HepG2 (cell line): ENCODE results near the gene ZNF883. TPM values are rescaled to one million over a fixed set of nuclear protein-coding genes. Genes with fewer than 3 reads are reported as not detected.
A peak's percentile ranks its signal among the peaks of the same experiment; 100 is the strongest.

Experiments used
- EEA1 ChIP-seq: sonication (generic); formaldehyde crosslinking; IDR thresholded peaks from 2 replicates; pipeline ENCODE4 v1.5.1; 2020; ENCODE audit warnings: mild to moderate bottlenecking, missing genetic modification reagents, borderline replicate concordance
- ELF4 ChIP-seq: sonication (generic); formaldehyde crosslinking; IDR thresholded peaks from 2 replicates; pipeline ENCODE4 v1.5.0; 2020; ENCODE audit warnings: missing genetic modification reagents, mild to moderate bottlenecking, moderate library complexity, borderline replicate concordance
- GATAD2A ChIP-seq: IDR thresholded peaks from 2 replicates; pipeline ENCODE4 v1.6.1; 2016
- HMG20A ChIP-seq: IDR thresholded peaks from 2 replicates; pipeline ENCODE4 v1.6.1; 2016; ENCODE audit warnings: borderline replicate concordance
- MAF1 ChIP-seq: sonication (generic); formaldehyde crosslinking; IDR thresholded peaks from 2 replicates; pipeline ENCODE4 v1.5.0; 2020; ENCODE audit warnings: missing genetic modification reagents, borderline replicate concordance
- NFE2L2 ChIP-seq: fragments of 150-350 bp; IDR thresholded peaks from 2 replicates; pipeline ENCODE4 v1.6.1; 2014; ENCODE audit warnings: low read length
- NFYB ChIP-seq: sonication (generic); formaldehyde crosslinking; IDR thresholded peaks from 2 replicates; pipeline ENCODE4 v1.4.0; 2020; ENCODE audit warnings: missing genetic modification reagents
- RBM39 ChIP-seq: fragments of 200-400 bp; formaldehyde crosslinking; IDR thresholded peaks from one replicate; pipeline ENCODE4 v1.6.1; 2018; ENCODE audit warnings: antibody characterized with exemption, mild to moderate bottlenecking, low read depth, low read length; ENCODE audit not compliant: poor library complexity, severe bottlenecking
- REL ChIP-seq: sonication (generic); formaldehyde crosslinking; conservative IDR thresholded peaks from 2 replicates; pipeline ENCODE4 v1.8.0; 2022; ENCODE audit warnings: mild to moderate bottlenecking, missing genetic modification reagents, moderate library complexity
- ZBTB44 ChIP-seq: sonication (generic); formaldehyde crosslinking; IDR thresholded peaks from 2 replicates; pipeline ENCODE4 v1.4.0; 2020; ENCODE audit warnings: missing genetic modification reagents
- ZNF224 ChIP-seq: sonication (generic); formaldehyde crosslinking; IDR thresholded peaks from 2 replicates; pipeline ENCODE4 v1.5.0; 2020; ENCODE audit warnings: mild to moderate bottlenecking, missing genetic modification reagents
- ZNF3 ChIP-seq: IDR thresholded peaks from 2 replicates; pipeline ENCODE4 v1.7.0; 2017; ENCODE audit warnings: inconsistent platforms
- ZNF317 ChIP-seq: sonication (generic); formaldehyde crosslinking; IDR thresholded peaks from 2 replicates; pipeline ENCODE4 v1.5.0; 2020; ENCODE audit warnings: mild to moderate bottlenecking, missing genetic modification reagents
- ZNF670 ChIP-seq: sonication (generic); formaldehyde crosslinking; IDR thresholded peaks from 2 replicates; pipeline ENCODE4 v1.8.0; 2022; ENCODE audit warnings: mild to moderate bottlenecking, missing genetic modification reagents, borderline replicate concordance
- ZNF672 ChIP-seq: sonication (generic); formaldehyde crosslinking; IDR thresholded peaks from 2 replicates; pipeline ENCODE4 v1.8.1; 2022; ENCODE audit warnings: missing genetic modification reagents
- polyA plus RNA-seq, 8 experiments: library from polyadenylated mRNA; depleted of rRNA in 3 of 8; stranded (reverse) in 7 of 8; unstranded in 1 of 8; fragments of >200 nt; fragmentation: Illumina TruSeq in 4 of 8; extraction: Trizol in 4 of 8; gene quantifications; 2 replicates each; pipeline versions ENCODE4 v1.2.1 to v1.2.3, GENCODE V29; 2011 to 2016; ENCODE audit warnings: low read depth in 4 of 8, missing spikeins in 1 of 8, mixed read lengths in 1 of 8; ENCODE audit not compliant: insufficient read depth in 1 of 8
- total RNA-seq, 5 experiments: library from RNA; depleted of rRNA; stranded (reverse); fragments of >200 nt; fragmentation: Illumina TruSeq; extraction: Trizol; gene quantifications; 2 replicates each; pipeline ENCODE4 v1.2.3, GENCODE V29; 2016; ENCODE audit warnings: low read depth in 1 of 5
- TF ChIP-seq, protein P1 (sequence below): sonication (generic); formaldehyde crosslinking; IDR thresholded peaks from 2 replicates; pipeline ENCODE4 v1.5.0; 2020; ENCODE audit warnings: missing genetic modification reagents
- TF ChIP-seq, protein P2 (sequence below): sonication (generic); formaldehyde crosslinking; IDR thresholded peaks from 2 replicates; pipeline ENCODE4 v1.9.0; 2021; ENCODE audit warnings: missing genetic modification reagents, borderline replicate concordance
- TF ChIP-seq, protein P3 (sequence below): sonication (generic); formaldehyde crosslinking; IDR thresholded peaks from 2 replicates; pipeline ENCODE4 v1.4.0; 2020; ENCODE audit warnings: missing genetic modification reagents, borderline replicate concordance

The ZNF883 gene
- total and polyA plus RNA-seq, 2 of the 13 experiments (the other 11 are each of a cell fraction or from before 2014, with no cell fraction given) = 5.3 to 10.0 TPM

DNA sequence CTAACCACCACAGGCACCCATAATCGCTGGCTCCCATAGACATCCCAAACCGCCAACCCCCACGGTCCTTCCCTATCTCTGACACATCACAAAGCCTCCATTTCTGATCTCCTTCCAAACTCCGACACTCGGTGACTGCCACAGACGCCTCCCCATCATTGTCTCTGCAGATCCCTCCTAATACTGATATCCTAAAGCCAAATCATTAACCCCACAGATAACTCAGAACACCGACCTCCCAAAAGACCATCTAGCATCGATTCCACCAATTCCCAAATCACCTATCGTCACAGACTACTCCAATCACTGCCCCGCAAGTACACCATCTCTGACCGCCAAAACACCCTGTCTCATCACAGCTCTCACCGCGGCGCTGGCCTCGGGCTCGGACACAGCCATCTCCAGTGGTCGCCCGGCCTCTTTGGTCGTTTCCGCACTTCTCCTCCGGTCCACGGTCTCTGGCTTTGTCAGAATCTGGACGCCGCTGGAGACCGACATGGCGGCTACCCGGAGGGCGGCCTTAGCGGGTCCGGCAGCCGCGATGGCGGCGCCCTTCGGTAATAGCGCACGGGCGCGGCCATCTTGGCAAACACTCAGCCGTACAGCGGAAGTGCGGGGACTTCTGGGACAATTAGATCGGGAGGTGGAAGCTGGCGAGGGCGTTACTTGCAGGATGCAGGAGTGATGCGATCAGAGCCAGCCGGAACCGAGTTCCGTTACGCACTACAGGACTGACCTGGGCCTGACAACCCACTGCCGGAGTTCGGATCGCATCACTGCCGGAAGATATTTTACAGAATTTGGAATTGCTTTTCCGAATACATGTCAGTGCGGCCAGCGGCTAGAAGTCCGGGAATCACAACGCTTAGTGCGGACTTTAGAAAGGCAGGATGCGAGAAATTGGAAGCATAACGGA is 44.5 kb upstream of the ZNF883 start, which contains the start of gene ZFP37 (continued):
- TF ChIP-seq ZNF224 (CRISPR knock-in tag) (0 out of 2 replicates have a peak, but pooled peaks have one; percentile 74), NFE2L2 (no peak), ZNF672 (CRISPR knock-in tag) (0 out of 2 replicates have a peak, but pooled peaks have one; percentile 54), HMG20A (CRISPR knock-in tag) (peak; percentile 22; the same call in 1 of the 2 replicates), ZNF3 (no peak), ELF4 (no peak; the same call in 1 of the 2 replicates), GATAD2A (CRISPR knock-in tag) (no peak; the same call in 1 of the 2 replicates), NFYB (CRISPR knock-in tag) (peak; percentile 45), ZBTB44 (CRISPR knock-in tag) (no peak), ZNF670 (peak; percentile 91), ZNF317 (CRISPR knock-in tag) (peak; percentile 62), RBM39 (peak; percentile 49), MAF1 (CRISPR knock-in tag) (peak; percentile 62; the same call in 1 of the 2 replicates), REL (CRISPR knock-in tag) (0 out of 2 replicates have a peak, but pooled peaks have one; percentile 37), EEA1 (CRISPR knock-in tag) (no peak)
- TF ChIP-seq, protein P1, sequence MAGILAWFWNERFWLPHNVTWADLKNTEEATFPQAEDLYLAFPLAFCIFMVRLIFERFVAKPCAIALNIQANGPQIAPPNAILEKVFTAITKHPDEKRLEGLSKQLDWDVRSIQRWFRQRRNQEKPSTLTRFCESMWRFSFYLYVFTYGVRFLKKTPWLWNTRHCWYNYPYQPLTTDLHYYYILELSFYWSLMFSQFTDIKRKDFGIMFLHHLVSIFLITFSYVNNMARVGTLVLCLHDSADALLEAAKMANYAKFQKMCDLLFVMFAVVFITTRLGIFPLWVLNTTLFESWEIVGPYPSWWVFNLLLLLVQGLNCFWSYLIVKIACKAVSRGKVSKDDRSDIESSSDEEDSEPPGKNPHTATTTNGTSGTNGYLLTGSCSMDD = no peak
- TF ChIP-seq, protein P2, sequence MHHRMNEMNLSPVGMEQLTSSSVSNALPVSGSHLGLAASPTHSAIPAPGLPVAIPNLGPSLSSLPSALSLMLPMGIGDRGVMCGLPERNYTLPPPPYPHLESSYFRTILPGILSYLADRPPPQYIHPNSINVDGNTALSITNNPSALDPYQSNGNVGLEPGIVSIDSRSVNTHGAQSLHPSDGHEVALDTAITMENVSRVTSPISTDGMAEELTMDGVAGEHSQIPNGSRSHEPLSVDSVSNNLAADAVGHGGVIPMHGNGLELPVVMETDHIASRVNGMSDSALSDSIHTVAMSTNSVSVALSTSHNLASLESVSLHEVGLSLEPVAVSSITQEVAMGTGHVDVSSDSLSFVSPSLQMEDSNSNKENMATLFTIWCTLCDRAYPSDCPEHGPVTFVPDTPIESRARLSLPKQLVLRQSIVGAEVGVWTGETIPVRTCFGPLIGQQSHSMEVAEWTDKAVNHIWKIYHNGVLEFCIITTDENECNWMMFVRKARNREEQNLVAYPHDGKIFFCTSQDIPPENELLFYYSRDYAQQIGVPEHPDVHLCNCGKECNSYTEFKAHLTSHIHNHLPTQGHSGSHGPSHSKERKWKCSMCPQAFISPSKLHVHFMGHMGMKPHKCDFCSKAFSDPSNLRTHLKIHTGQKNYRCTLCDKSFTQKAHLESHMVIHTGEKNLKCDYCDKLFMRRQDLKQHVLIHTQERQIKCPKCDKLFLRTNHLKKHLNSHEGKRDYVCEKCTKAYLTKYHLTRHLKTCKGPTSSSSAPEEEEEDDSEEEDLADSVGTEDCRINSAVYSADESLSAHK (CRISPR knock-in tag) = no peak
- TF ChIP-seq, protein P3, sequence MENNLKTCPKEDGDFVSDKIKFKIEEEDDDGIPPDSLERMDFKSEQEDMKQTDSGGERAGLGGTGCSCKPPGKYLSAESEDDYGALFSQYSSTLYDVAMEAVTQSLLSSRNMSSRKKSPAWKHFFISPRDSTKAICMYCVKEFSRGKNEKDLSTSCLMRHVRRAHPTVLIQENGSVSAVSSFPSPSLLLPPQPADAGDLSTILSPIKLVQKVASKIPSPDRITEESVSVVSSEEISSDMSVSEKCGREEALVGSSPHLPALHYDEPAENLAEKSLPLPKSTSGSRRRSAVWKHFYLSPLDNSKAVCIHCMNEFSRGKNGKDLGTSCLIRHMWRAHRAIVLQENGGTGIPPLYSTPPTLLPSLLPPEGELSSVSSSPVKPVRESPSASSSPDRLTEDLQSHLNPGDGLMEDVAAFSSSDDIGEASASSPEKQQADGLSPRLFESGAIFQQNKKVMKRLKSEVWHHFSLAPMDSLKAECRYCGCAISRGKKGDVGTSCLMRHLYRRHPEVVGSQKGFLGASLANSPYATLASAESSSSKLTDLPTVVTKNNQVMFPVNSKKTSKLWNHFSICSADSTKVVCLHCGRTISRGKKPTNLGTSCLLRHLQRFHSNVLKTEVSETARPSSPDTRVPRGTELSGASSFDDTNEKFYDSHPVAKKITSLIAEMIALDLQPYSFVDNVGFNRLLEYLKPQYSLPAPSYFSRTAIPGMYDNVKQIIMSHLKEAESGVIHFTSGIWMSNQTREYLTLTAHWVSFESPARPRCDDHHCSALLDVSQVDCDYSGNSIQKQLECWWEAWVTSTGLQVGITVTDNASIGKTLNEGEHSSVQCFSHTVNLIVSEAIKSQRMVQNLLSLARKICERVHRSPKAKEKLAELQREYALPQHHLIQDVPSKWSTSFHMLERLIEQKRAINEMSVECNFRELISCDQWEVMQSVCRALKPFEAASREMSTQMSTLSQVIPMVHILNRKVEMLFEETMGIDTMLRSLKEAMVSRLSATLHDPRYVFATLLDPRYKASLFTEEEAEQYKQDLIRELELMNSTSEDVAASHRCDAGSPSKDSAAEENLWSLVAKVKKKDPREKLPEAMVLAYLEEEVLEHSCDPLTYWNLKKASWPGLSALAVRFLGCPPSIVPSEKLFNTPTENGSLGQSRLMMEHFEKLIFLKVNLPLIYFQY (CRISPR knock-in tag) = peak; percentile 94
